GM21447 (cell line): ENCODE results near the gene MADCAM1.

ENCODE experiments used
- ATAC-seq: cut with Tn5 transposase; IDR thresholded peaks from one replicate; pipeline ENCODE4 v1.9.1; 2021; ENCODE audit not compliant: unreplicated experiment

The MADCAM1 gene

DNA sequence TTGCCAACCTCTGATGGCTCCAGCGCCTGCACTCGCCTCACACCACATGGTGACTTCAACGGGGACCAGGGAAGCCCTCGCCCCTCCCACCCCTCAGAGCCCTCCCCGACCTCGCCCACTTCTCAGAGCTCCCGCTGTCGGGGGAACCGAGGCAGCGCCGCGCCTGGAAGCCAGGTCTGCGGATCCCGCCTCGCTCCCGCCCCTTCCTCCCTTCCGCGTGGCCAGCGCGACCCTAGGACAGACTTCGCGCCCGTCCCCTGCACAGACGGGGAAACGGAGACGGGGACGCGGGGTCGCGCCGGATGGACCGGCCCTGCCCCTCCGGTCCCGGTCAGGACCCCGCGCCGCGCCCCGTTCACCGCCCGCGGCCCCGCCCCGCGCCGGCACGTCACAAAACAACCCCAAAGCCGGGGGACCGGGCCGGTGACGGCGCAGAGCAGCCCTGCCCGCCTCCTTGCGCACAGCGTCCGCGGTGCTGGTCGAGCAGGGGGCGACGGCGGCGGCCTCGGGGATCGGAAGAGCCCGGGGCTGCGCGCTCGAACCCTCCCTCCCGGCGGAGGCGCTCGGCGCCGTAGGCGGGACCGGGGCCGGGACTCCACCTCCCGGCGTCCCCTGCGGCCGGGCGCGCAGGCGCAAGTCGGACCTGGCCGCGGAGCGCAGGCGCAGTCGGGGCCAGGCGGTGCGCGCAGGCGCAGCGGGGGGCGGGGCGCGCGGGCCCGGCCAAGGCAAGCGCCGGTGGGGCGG, 34.9 kb downstream of the MADCAM1 start:
- peak; percentile 49 for ATAC-seq

DNA sequence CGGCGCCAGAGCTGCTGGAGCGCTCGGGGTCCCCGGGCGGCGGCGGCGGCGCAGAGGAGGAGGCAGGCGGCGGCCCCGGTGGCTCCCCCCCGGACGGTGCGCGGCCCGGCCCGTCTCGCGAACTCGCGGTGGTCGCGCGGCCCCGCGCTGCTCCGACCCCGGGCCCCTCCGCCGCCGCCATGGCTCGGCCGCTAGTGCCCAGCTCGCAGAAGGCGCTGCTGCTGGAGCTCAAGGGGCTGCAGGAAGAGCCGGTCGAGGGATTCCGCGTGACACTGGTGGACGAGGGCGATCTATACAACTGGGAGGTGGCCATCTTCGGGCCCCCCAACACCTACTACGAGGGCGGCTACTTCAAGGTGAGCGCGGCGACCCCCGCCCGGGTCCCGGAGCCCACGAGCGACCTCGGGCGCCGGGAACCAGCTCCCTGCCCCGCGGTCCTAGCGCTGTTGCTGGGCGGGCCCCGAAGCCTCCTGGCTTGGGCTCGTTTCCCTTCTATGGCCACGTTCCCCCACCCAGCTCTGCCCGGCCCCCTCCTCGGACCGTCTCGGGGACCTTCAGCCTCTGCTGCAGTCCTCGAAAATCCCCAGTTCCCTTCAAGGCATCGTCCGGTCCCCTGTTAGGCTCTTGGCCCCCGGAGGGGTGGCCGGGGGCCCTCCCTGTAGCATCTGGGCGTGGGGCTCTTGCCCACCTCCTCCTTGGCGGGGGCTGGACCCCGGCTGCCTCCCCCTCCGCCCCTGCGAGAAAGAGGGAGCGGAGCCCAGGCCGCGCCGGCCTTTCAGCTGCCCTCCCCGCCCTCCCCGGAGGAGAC, 35.7 kb downstream of the MADCAM1 start, which contains the start of gene CDC34:
Gene CDC34, plus strand, starts transcription at position 8 of the 808 bp plus-strand sequence. Its CDS starts 172 bp downstream, at position 180.
- peak; percentile 9 for ATAC-seq

DNA sequence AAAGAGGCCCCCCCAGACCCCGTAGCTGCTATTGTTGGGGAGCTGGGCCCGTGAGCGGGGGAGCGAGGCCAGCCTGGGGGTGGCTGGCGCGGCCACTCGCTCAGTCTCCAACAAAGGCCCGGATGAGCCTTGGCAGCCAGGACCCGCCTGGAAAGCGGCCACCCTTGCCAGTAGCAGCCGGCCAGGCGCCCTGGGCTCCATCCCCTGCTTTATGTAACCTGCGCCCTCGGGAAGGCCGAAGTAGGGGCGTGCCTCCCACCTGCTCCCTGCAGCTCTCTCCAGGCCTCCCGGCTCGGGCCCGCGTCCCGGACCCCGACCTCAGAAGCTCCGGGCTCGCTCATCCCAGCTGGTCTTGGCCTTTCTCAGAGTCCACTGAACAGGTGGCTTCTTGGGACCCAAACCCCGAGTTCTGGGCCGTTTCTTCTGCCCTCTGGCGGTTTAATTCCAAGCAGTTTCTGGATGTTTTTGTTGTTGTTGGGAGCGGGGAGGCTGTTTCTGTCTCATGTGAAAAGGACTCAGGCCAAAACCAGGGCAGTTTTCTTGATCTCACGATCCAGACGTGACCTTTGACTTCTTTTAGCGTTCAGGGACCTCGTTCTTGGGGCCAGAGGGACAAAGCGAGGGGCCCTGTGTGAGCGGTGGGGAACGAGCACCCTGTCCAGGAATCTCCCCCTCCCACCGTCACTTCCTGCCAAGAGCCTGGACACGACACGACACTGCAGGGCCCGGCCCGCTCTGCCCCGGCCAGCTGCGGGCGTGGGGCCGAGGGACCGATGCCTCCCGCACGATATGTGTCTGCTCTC, 36.5 kb downstream of the MADCAM1 start:
- no peak for ATAC-seq

DNA sequence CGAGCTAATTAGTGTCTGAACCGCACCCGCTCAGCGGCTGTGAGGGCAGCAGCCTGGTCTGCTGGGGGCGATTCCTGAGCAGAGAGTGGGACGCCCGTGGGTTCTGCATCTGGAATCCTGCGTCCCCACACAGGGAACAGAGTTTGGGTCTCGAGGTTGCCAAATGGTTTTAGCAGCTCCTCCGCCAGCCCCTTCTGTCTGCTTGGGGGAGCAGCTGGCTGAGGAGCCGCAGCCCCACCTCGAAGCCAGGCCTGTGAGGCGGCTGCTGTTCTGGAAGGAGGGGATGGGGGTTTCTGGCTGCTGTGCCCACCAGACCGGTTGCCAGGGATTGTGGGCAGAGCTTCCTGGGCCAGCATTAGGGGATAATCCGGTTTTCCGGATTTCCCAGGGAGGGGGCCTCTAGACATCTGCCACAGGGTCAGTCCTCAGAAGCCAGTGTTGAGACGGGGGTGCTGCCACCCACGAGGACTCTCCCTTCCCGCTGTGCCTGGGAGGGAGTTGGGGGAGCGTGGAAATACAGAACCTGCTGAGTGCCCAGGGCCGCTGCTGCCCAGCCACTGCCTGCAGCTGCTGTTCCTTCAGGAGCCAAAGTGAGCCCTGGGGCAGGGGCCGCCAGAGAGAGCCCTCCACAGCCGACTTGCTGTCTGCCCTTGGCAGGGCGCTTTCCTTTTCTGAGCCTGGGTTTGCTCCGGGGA, 37.2 kb downstream of the MADCAM1 start:
- ATAC-seq = no peak

DNA sequence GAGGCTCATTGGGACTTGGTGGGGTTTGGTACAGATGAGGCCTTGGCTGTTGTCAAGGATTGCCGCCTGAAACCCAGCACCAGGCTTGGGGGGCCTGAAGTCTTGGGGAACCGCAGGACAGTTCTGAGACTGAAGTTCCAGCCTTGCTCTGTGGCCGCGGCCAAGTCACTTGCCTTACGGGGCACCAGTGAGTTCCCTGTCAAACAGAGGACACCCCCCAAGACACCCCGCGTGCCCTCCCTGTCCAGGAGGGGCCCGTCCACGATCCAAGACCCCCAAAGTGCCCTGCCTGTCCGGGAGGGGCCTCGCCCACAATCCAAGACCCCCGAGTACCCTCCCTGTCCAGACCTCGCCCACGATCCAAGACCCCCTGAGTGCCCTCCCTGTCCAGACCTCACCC, 37.8 kb downstream of the MADCAM1 start:
- no peak for ATAC-seq

DNA sequence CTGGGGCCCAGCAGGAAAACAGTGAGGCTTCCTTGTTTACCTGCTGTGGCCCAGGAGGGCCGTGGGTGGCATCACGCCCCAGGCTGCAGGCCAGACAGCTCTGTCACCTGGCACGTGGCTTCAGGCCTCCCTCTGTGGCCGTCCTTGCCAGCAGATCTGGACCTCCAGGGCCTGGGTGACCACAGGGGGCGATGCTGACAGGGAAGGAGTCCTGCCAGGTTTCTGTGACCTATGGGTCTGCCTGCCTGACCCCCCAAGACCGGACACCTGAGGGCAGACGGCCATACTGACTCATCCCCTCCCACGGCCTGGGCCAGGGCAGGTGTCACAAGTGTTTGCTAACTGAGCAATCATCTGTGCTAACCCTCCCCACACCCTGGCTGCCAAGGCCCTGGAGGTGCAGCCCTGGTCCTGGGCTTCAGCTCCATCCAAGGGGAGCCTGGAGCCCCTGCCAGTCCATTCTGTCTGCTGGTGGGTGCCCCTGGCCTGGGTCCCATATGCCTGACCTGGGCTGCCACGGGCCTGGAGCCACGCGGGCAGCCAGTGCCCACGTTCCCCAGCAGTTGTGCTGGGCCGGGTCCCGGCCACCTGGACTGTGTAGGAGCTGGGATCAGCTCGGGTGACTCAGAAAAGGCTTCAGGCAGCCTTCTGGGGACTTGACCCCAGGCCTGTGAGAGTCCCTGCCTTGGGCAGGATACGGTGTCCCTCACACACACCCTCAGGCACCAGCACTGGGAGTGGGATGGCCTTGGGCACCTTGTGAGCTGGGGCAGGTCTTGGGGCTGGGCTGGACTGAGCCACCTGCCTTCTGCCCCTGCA, 38.9 kb downstream of the MADCAM1 start:
- no peak for ATAC-seq

DNA sequence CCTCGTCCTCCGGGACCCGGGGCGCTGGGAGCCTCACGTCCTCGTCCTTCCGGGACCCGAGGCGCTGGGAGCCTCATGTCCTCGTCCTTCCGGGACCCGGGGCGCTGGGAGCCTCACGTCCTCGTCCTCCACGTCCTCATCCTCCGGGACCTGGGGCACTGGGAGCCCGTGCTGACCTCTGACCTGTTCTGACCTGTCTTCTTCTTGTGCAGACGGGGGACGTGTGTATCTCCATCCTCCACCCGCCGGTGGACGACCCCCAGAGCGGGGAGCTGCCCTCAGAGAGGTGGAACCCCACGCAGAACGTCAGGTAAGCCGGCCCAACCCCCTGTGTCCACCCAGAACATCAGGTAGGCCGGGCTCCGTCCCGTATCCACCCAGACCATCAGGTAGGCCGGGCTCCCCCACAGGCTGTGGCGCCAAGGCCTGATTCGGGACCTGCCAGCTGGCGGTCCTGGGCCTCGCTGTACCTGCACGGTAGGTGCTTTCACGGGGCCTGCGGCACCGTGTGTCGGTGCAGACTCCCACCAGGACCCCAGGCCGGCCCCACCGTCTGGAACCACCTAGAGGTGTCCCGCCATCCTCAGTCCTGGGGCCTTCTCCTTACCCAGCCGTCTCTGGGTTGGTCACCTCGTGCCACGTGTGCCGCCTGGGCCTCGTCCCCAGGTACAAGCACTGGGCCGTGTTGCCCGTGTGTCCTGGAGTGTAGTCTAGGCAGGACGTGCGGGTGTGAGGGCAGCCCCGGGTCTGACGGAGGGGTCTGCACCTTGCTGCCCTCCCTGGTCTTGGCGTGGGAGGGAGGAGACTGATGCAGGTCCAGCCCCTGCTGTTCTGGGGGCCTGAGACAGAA, 40.0 kb downstream of the MADCAM1 start:
- ATAC-seq = no peak

DNA sequence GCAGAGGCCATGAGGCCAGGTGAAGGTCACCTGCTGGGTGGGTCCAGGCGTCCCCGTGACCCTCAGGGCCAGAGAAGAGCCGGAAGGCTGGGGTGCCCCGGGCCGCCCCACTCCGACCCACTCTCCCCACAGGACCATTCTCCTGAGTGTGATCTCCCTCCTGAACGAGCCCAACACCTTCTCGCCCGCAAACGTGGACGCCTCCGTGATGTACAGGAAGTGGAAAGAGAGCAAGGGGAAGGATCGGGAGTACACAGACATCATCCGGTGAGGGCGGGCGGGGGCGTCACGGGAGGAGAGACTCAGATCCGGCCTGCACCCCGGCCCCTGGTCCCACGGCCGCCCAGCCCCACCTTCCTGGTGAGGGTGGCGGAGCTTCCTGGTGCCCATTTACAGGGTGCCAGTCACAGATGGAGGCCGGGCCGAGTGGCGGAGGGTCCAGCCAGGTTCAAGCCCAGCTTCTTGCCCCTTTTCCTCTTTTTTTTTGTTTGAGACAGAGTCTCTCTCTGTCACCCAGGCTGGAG, 40.7 kb downstream of the MADCAM1 start:
- ATAC-seq = no peak

DNA sequence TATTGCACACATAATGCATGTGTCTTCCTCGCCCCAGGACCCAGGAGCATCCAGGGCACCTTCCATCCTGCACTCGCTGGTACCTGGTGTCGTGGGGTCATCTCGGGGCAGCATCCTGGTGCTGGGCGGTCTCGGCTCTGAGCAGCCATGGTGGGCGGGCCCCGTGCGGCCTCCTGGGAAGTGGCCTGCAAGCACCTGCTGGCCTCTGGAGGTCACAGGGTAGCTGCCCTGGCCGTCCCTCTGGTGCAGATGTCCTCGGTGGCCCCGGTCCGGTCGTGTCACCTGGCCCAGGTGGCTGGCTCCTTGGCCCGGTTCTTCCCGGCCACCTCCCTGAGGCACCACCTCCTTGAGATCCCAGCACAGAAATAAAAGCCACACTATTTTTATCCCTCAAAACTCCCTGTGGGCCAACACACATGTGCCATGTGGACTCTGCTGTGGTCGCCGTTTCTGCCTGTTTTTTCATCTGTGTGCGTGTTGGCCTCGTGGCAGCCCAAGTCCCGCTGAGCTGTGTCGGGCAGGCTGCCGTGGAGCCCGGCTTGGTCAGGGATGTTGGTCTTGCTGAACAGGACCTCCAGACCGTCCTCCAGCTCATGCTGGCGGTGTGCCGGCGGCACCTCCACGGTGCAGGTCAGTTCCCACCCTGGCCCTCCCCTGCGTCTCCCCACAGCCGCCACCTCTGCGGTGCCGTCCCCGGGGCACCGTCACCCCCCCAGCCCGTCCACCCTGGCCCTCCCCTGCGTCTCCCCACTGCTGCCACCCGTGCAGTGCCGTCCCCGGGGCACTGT, 42.5 kb downstream of the MADCAM1 start:
- ATAC-seq = no peak

DNA sequence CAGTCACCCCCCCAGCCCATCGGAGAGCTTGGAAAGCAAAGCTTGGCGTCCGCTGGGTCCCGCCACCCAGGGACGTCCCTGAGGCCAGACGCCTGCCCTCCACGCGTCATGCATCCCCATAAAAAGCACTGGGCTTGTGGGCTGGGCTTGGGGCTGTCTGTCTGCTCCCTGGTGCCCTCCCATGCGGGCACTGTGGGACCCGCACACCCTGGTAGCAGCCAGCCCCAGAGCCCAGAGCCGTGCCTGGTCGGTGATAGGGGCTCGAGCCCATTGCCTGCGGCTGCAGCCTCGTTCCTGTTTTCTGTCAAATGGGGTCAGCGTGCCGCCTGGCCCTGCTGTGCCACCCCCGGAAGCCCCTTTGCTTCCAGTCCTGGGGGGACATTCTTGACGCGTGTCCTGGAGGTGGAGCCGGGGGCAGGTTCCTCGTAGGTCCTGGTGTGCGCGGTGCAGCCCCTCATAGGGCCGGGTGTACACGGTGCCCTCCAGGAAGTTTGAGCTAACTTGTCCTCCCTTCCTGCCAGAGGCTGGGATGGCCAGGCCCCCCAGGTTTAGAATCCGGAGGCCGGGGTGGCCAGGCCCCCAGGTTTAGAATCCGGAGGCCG, 43.2 kb downstream of the MADCAM1 start:
- no peak for ATAC-seq

DNA sequence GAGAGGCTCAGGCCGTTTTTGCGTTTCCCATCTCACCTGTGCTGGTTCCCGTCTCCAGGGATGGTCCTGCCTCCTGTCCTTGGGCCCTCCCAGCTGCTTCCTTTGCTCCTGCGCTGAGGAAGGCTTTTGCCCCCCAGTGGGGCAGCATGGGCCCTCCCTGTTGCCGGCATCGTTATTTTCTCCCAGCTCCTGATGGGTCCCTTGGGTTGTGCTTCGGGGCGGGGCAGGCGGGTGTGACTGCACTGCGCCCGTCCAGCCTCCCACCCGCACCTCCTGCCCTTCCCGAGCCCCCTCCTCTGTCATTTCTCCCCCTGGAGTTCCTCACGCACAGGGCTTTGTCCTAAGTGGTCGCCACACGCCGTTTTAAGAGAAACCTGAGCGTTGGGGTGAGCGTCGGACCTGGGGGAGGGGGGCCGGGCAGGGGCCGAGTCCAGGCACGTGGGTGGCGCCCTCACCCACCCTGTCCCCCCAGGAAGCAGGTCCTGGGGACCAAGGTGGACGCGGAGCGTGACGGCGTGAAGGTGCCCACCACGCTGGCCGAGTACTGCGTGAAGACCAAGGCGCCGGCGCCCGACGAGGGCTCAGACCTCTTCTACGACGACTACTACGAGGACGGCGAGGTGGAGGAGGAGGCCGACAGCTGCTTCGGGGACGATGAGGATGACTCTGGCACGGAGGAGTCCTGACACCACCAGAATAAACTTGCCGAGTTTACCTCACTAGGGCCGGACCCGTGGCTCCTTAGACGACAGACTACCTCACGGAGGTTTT, 44.8 kb downstream of the MADCAM1 start:
- ATAC-seq = no peak

DNA sequence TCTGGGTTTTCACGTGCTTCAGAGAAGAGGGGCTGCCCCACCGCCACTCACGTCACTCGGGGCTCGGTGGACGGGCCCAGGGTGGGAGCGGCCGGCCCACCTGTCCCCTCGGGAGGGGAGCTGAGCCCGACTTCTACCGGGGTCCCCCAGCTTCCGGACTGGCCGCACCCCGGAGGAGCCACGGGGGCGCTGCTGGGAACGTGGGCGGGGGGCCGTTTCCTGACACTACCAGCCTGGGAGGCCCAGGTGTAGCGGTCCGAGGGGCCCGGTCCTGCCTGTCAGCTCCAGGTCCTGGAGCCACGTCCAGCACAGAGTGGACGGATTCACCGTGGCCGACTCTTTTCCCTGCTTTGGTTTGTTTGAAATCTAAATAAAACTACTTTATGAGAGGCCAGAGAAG, 45.4 kb downstream of the MADCAM1 start:
- no peak for ATAC-seq

DNA sequence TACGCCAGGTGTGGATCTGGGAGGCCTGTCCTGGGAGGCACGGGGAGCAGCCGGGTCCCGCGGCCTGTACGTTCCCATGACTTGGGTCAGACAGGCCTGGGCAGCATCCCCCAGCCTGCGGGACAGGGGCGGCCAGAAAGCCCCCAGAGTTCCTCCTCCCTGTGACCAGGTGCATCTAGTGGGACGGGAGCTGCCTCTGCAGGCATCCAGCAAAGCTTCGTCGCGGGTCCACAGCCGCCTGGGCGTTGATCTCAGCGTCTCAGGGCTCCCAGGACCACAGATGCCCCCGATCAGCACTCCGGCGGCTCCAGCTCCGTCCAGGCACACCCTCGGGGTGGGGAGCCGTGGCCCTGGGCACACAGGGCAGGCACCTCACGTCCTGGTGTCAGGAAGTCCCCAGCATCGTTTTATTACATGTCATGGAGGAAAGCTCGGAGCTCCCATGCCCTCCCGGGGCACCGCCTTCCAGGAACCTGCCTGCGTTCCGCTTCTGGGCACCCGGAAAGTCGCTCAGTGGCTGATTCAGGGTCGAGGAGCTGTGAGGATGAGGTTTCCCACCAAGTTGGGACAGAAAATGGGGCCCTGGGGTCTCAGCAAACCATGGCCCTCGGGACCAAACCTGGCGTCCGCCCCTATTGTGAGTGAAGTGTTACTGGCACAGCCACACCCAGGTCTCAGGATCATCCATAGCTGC, 46.0 kb downstream of the MADCAM1 start:
- no peak for ATAC-seq

DNA sequence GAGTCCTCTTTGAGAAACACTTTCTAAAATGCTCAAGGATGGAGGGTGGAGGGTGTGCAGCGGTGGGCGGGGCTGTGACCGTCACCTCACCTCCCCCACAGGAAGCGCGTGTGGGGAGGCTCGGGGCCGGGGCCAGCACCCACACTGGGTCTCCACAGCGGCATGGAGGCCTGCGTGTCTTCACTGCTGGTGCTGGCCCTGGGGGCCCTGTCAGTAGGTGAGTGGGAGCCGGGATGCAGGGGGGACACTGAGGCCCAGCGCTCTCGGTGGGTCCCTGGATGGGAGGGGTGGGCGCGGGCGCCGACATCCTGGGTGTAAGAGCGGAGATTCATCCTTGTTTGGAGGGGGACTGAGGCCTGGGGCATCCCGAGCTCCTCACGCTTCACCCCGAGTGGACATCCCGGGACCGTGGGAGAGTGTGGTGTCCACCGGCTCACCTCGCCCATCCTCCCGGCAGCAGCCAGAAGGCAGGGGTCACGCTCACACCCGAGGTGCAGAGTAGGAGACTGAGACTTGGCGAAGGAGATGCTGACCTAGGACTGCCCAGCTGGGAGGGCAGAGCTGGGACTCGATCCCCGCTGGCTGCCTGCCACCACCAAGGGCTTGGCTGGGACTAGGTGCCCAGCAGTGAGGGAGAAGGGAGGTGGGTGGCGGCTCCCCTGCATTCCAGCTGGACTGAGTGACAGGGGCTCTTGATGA, 47.8 kb downstream of the MADCAM1 start, which contains the start of gene GZMM:
Gene GZMM, plus strand, starts transcription at position 144 of the 699 bp plus-strand sequence. Its CDS starts 19 bp downstream, at position 163.
- ATAC-seq = no peak

DNA sequence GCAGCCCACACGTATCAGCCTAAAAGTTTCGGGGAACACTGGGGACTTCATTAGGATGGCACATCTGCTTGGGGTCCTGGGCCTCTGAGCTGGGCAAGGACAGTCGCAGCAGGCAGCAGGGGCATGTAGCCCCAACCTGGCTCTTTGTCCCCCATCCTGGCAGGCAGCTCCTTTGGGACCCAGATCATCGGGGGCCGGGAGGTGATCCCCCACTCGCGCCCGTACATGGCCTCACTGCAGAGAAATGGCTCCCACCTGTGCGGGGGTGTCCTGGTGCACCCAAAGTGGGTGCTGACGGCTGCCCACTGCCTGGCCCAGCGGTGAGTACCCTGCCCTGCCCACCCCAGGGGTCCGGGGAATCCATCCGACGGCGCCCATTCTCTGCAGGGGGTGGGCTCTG, 50.8 kb downstream of the MADCAM1 start:
- no peak for ATAC-seq
